Measurements from ENCODE around the gene ALDH2. TPM values are rescaled to one million over a fixed set of nuclear protein-coding genes. Genes with fewer than 3 reads are reported as not detected.
"Not testable (repeated sequence)": the region's sequence is repeated elsewhere in the genome, so short reads cannot be mapped to it uniquely, and the experiment has no call there.

The ALDH2 gene
- total RNA-seq (100 to 1,000 TPM; 135 to 212 (median 158) TPM), polyA plus RNA-seq (100 to 1,000 TPM in 1 of 3 donors, 10 to 100 TPM in 2; 66.6 to 129 (median 90.4) TPM)
- long read RNA-seq, donor 1, full-length matches to known transcripts, result 421 of 475 reads
- long read RNA-seq, donor 1, partial matches to known transcripts, result 23 of 475 reads
- long read RNA-seq, donor 1, other reads (novel, unspliced or antisense), result 31 of 475 reads
- long read RNA-seq, donor 2, full-length matches to known transcripts, result 662 of 699 reads
- long read RNA-seq, donor 2, partial matches to known transcripts, result 29 of 699 reads
- long read RNA-seq, donor 2, other reads (novel, unspliced or antisense), result 8 of 699 reads

- TF ChIP-seq CTCF (IDR thresholded peaks at IDR 0.05), result no peak
- Histone ChIP-seq H3K4me1 (peaks cover 6% of the 10 kb centered on the region), H3K36me3 (ENCODE audit: insufficient read depth in 1 of 2, low read depth in 1 of 2) (no peaks in the 10 kb centered on the region), H3K4me3 (peak within 1 kb of the TSS; percentile 96), H3K9me3 (no peaks in the 10 kb centered on the region), H3K27me3 (ENCODE audit: insufficient read depth in 3 of 3, low read length in 2 of 3) (no peaks in the 10 kb centered on the region), H3K27ac (peak within 1 kb of the TSS; percentile 80)
- intact Hi-C loops (cut with DNase I), result no loop called here
- ATAC-seq (peak; percentile 87 to 94 (median 92)), DNase-seq (peak; percentile 79 to 85)
- WGBS, 3 donors, result 0 to 1% (median 1%) methylated on average over 41 to 73 of the region's 73 CpGs
Observed at GRCh38 chr12:111766608-111767361, at the start of gene ALDH2. Gene ALDH2 (plus strand): TSS chr12:111766933. CDS start chr12:111766983, 50 bp downstream.

- H3K36me3 ChIP-seq (ENCODE audit: insufficient read depth in 1 of 2, low read depth in 1 of 2), result peaks cover 0 to 78% of the 10 kb centered on the region in 2 donors
- H3K9me3 ChIP-seq; intact Hi-C loops (cut with DNase I); H3K4me3 ChIP-seq; H3K27me3 ChIP-seq (ENCODE audit: insufficient read depth in 3 of 3, low read length in 2 of 3); DNase-seq; H3K4me1 ChIP-seq: not testable (repeated sequence)
- H3K27ac ChIP-seq, result peak overlapping the region; percentile 60
- WGBS, 3 donors, result 54 to 67% (median 57%) methylated on average over 10 of the region's 10 CpGs
- ATAC-seq, result peak; percentile 28 to 48 (median 39)
Observed at GRCh38 chr12:111719316-111719715, 47.4 kb upstream of the ALDH2 start.

- intact Hi-C loops (cut with DNase I), result no loop called here
- ATAC-seq (no peak), DNase-seq (no peak)
- peaks cover 0 to 77% of the 10 kb centered on the region in 2 donors for H3K36me3 ChIP-seq (ENCODE audit: insufficient read depth in 1 of 2, low read depth in 1 of 2)
- no peak overlapping the region for H3K27ac ChIP-seq
- 97% methylated on average over 6 of the region's 6 CpGs for WGBS, 3 donors
- no peak for TF ChIP-seq CTCF (IDR thresholded peaks at IDR 0.05)
- no peaks in the 10 kb centered on the region for H3K4me1 ChIP-seq
- no peaks in the 10 kb centered on the region for H3K9me3 ChIP-seq
- no peak overlapping the region for H3K4me3 ChIP-seq
- H3K27me3 ChIP-seq (ENCODE audit: insufficient read depth in 3 of 3, low read length in 2 of 3), result no peaks in the 10 kb centered on the region
Observed at GRCh38 chr12:111720457-111720856, 46.3 kb upstream of the ALDH2 start.

- 96 to 97% (median 97%) methylated on average over 19 to 45 of the region's 46 CpGs for WGBS, 3 donors
- H3K4me1 ChIP-seq; ATAC-seq; H3K27me3 ChIP-seq (ENCODE audit: insufficient read depth in 3 of 3, low read length in 2 of 3); DNase-seq; H3K9me3 ChIP-seq; H3K27ac ChIP-seq; intact Hi-C loops (cut with DNase I); H3K4me3 ChIP-seq: not testable (repeated sequence)
- peaks cover 0 to 75% of the 10 kb centered on the region in 2 donors for H3K36me3 ChIP-seq (ENCODE audit: insufficient read depth in 1 of 2, low read depth in 1 of 2)
Observed at GRCh38 chr12:111723646-111724360, 42.9 kb upstream of the ALDH2 start.

GRCh38 chr12:111728795-111729194 is 37.9 kb upstream of the ALDH2 start:
- Histone ChIP-seq H3K4me3 (no peak overlapping the region), H3K27me3 (ENCODE audit: insufficient read depth in 3 of 3, low read length in 2 of 3) (no peaks in the 10 kb centered on the region), H3K4me1 (no peaks in the 10 kb centered on the region), H3K36me3 (ENCODE audit: insufficient read depth in 1 of 2, low read depth in 1 of 2) (peaks cover 4 to 80% of the 10 kb centered on the region in 2 donors), H3K27ac (no peak overlapping the region), H3K9me3 (no peaks in the 10 kb centered on the region)
- ATAC-seq (no peak), DNase-seq (no peak)
- intact Hi-C loops (cut with DNase I), result no loop called here
- TF ChIP-seq CTCF (IDR thresholded peaks at IDR 0.05), result no peak
- 83 to 99% (median 96%) methylated on average over 2 of the region's 2 CpGs for WGBS, 3 donors
